Left lung (tissue), 10 donors: ENCODE measurements around the gene ARID5B. TPM values are rescaled to one million over a fixed set of nuclear protein-coding genes. Genes with fewer than 3 reads are reported as not detected.

Experiments
- ATAC-seq: fragments of 200-7000 bp; cut with Tn5 transposase; one replicate; pipeline ENCODE4 v1.9.1; 2020; ENCODE audit warnings: moderate library complexity
- DNase-seq, 4 donors: peaks; one replicate each; pipeline ENCODE4 v3.0.0-alpha.2; 2013 to 2020
- H3K27ac ChIP-seq, 2 donors: fragments of 200-600 bp; sonication (generic) in 1 of 2; one replicate each; pipeline versions ENCODE4 v1.5.0 to v1.8.0; 2020 to 2021
- H3K27me3 ChIP-seq, 2 donors: fragments of 200-600 bp; sonication (generic) in 1 of 2; one replicate each; pipeline versions ENCODE4 v1.5.0 to v1.8.0; 2020 to 2021
- H3K36me3 ChIP-seq, 2 donors: fragments of 200-600 bp; sonication (generic) in 1 of 2; one replicate each; pipeline versions ENCODE4 v1.5.0 to v1.8.0; 2020 to 2021
- H3K4me1 ChIP-seq, 2 donors: fragments of 200-600 bp; one replicate each; pipeline ENCODE4 v1.8.0; 2021
- H3K4me3 ChIP-seq, 2 donors: fragments of 200-600 bp; sonication (generic) in 1 of 2; one replicate each; pipeline versions ENCODE4 v1.5.0 to v1.8.0; 2020 to 2021; ENCODE audit warnings: mild to moderate bottlenecking in 1 of 2
- H3K9me3 ChIP-seq, 2 donors: fragments of 200-600 bp; sonication (generic) in 1 of 2; one replicate each; pipeline versions ENCODE4 v1.5.0 to v1.8.0; 2020 to 2021
- intact Hi-C, 2 donors: fragments of 100-400 bp; cut with DNase I; formaldehyde crosslinking; loops; one replicate each; pipeline versions ENCODE4 v1.11.2 to v1.14.2; 2022
- polyA plus RNA-seq, 6 donors: library from polyadenylated mRNA; unstranded; fragments of 120-200 nt; gene quantifications; one replicate each; pipeline ENCODE4 v1.2.1, GENCODE V29; 2013; ENCODE audit not compliant: insufficient read length in 6 of 6
- total RNA-seq, 2 donors: library from RNA; stranded (reverse); fragmentation: NEBNext Ultra II Directional; extraction: Animal tissue kit (Norgen Biotek cat#: 25700); gene quantifications; one replicate each; pipeline ENCODE4 v1.2.1, GENCODE V29; 2021
- TF ChIP-seq, protein P1 (sequence below), 2 donors: fragments of 200-600 bp; sonication (generic) in 1 of 2; IDR thresholded peaks; one replicate each; pipeline versions ENCODE4 v1.5.0 to v1.8.0; 2021; ENCODE audit warnings: antibody characterized with exemption in 2 of 2
- donor health status: DM: no; HTN: yes; CAD: no.
- donor health status: DM: no; HTN: no; CAD: no.

Gene ARID5B
- total and polyA plus RNA-seq, 8 donors, result 29.9 to 51.5 (median 44.4) TPM

DNA sequence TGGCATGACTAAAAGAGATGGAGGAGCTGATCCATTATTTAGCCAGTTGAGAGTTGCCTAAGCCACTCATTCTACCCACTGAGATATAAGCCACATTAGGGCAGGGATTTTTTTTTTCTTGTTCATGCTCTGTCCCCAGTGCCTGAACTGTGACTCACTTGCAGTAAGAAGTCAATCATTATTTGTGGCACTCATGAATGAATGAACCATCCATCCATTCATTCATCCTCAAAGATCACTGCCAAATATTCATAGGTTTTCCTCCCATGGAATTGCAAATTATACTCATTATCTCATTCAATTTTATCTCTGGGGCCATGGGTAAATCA is 22.8 kb upstream of the ARID5B start:
- Histone ChIP-seq H3K4me1 (no peaks in the 10 kb centered on the region), H3K4me3 (no peak overlapping the region), H3K27ac (no peak overlapping the region), H3K9me3 (no peaks in the 10 kb centered on the region), H3K36me3 (no peaks in the 10 kb centered on the region), H3K27me3 (no peaks in the 10 kb centered on the region)
- TF ChIP-seq, protein P1, sequence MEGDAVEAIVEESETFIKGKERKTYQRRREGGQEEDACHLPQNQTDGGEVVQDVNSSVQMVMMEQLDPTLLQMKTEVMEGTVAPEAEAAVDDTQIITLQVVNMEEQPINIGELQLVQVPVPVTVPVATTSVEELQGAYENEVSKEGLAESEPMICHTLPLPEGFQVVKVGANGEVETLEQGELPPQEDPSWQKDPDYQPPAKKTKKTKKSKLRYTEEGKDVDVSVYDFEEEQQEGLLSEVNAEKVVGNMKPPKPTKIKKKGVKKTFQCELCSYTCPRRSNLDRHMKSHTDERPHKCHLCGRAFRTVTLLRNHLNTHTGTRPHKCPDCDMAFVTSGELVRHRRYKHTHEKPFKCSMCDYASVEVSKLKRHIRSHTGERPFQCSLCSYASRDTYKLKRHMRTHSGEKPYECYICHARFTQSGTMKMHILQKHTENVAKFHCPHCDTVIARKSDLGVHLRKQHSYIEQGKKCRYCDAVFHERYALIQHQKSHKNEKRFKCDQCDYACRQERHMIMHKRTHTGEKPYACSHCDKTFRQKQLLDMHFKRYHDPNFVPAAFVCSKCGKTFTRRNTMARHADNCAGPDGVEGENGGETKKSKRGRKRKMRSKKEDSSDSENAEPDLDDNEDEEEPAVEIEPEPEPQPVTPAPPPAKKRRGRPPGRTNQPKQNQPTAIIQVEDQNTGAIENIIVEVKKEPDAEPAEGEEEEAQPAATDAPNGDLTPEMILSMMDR (IDR thresholded peaks at IDR 0.05), result no peak
- DNase-seq (no peak), ATAC-seq (no peak)
- intact Hi-C loops, result no loop called here

DNA sequence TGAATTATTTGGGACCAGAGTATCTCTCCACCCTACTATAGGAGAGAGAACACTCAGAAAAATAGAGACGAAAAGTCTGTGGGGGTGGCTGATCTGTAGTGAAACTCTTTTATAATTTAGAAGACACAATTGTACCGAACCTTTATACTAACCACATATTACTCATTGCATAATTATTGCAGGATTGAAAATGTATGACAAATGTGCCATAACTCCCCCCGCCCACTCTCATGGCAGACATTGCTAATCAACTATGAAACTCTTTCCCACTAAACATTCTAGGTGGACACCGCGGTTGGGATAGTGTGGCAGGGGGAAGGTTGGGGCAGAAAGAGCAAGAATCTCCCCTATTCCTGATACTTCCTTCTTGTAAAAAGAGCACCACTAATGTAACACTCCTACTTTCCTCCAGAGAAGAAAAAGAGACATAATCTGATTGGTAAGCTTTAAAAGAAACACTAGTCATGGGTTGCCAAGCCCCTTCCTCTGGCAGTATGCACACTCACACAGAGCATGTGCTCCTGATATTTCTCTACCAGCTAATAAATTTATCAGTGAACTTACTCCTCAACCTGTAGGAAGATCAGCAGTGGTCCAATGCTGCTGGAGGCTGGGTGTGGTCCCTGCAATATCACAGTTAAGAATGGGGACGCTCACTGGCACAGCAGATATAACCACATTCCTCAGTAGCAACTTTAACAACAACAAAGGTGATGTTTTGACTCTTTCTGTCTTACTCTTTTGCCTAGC is 18.7 kb upstream of the ARID5B start:
- ATAC-seq (no peak), DNase-seq (no peak)
- H3K9me3 ChIP-seq, result no peaks in the 10 kb centered on the region
- H3K36me3 ChIP-seq, result no peaks in the 10 kb centered on the region
- no peaks in the 10 kb centered on the region for H3K27me3 ChIP-seq
- no peaks in the 10 kb centered on the region for H3K4me1 ChIP-seq
- TF ChIP-seq, protein P1 (IDR thresholded peaks at IDR 0.05), result no peak
- H3K4me3 ChIP-seq, result no peak overlapping the region
- H3K27ac ChIP-seq, result no peak overlapping the region
- intact Hi-C loops, result no loop called here

DNA sequence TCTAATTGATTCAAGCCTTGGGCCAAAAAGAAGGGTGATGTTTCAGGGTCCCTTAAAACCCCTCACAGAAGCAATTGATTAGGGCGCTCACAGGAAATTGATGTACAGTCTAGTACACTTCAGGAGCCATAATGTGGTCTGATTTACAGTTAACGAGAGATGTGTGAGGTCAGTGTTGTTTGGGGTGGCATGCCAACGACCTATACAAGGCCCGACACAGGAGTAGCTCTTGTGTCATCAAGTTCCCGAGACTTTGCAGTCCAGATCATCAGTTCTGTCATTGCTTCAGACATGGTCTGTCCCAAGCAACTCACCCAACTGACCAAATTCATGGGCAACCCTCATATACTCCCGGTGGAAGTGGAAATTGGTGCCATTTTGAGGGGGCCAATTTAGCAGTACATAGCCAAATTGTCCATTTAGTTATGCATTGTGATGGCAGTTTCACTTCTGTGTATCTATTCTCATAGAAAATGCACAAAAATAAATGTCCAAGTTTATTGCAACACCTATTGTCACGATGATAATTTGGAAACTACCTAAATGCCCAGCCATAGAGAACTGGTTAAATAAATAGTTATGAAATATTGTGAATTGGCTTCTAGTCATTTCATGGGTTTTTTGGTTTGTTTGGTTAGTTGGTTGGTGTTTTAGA is 18.0 kb upstream of the ARID5B start:
- TF ChIP-seq, protein P1 (IDR thresholded peaks at IDR 0.05), result no peak
- no peaks in the 10 kb centered on the region for H3K36me3 ChIP-seq
- H3K27me3 ChIP-seq, result no peaks in the 10 kb centered on the region
- intact Hi-C loops, result no loop called here
- ATAC-seq (no peak), DNase-seq (no peak)
- H3K9me3 ChIP-seq, result no peaks in the 10 kb centered on the region
- no peak overlapping the region for H3K4me3 ChIP-seq
- H3K27ac ChIP-seq, result no peak overlapping the region
- no peaks in the 10 kb centered on the region for H3K4me1 ChIP-seq

DNA sequence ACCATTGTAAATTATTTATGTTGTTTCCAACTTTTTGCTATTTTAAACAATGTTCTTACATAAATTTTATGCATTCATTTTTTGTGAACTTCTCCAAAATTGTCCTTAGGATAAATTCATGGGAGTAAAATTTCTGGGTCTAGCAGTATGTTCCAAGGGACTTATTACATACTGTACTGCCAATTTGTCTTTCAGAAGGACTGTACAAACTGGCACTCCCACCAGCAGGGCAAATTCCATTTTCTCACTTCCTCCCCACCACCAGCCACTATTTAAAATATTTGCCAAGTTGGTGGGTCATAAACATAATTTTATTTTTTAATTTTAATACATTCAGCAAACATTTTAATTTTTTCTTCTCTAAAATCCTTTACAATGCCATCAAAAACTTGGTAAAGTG is 13.7 kb upstream of the ARID5B start:
- no peaks in the 10 kb centered on the region for H3K27me3 ChIP-seq
- ATAC-seq (no peak), DNase-seq (no peak)
- no peaks in the 10 kb centered on the region for H3K9me3 ChIP-seq
- no peak overlapping the region for H3K4me3 ChIP-seq
- TF ChIP-seq, protein P1 (IDR thresholded peaks at IDR 0.05), result no peak
- H3K4me1 ChIP-seq, result no peaks in the 10 kb centered on the region
- intact Hi-C loops, result no loop called here
- no peak overlapping the region for H3K27ac ChIP-seq
- H3K36me3 ChIP-seq, result no peaks in the 10 kb centered on the region

DNA sequence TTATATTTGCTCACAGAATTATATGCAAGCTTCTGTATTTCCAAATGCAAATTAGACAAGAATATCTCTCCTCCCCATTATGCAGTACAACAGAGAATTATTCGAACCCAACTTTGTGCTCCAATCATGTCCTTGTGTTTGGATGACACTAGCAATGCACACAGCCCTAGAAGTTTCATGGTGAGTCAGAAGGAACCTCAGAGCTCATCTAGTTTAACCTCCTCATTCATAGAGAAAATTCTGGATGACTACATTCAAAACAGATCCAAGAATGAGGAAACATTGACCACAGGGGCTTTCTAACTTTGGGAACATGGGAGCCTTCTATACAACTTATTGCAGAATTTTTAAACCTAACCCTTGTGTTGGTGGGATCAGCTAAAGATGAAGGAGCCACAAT is 12.8 kb upstream of the ARID5B start:
- Histone ChIP-seq H3K27ac (no peak overlapping the region), H3K4me3 (no peak overlapping the region), H3K4me1 (no peaks in the 10 kb centered on the region), H3K27me3 (no peaks in the 10 kb centered on the region), H3K9me3 (no peaks in the 10 kb centered on the region), H3K36me3 (no peaks in the 10 kb centered on the region)
- intact Hi-C loops, result no loop called here
- no peak for DNase-seq
- no peak for ATAC-seq
- TF ChIP-seq, protein P1 (IDR thresholded peaks at IDR 0.05), result no peak
